ENCODE data around the gene CDCP1. TPM values are rescaled to one million over a fixed set of nuclear protein-coding genes. Genes with fewer than 3 reads are reported as not detected.

The CDCP1 gene
- total RNA-seq, 1 donor: 7.6 TPM

GRCh38 chr3:45075821-45076625 is 70.2 kb downstream of the CDCP1 start:
- Histone ChIP-seq H3K79me2 (ENCODE audit: insufficient read depth, low read length) (no peaks in the 10 kb centered on the region), H3K4me1 (ENCODE audit: insufficient read depth, low read length) (no peaks in the 10 kb centered on the region), H3K27me3 (ENCODE audit: insufficient read depth, low read length) (no peaks in the 10 kb centered on the region), H2AFZ (ENCODE audit: low read length) (no peak overlapping the region), H3K4me3 (ENCODE audit: insufficient read depth, low read length) (no peak overlapping the region), H3K27ac (ENCODE audit: low read depth, low read length) (no peak overlapping the region), H4K20me1 (ENCODE audit: insufficient read depth, low read length) (no peaks in the 10 kb centered on the region), H3K36me3 (ENCODE audit: insufficient read depth, low read length) (no peaks in the 10 kb centered on the region), H3K4me2 (ENCODE audit: insufficient read depth, low read length) (no peak overlapping the region), H3K9me3 (ENCODE audit: low read depth, low read length) (no peaks in the 10 kb centered on the region)
- no peak for DNase-seq (ENCODE audit: insufficient read length, low spot score, missing footprints)
- no peak for TF ChIP-seq CTCF (IDR thresholded peaks at IDR 0.05; ENCODE audit: extremely low read depth, low read depth, low read length)

- Histone ChIP-seq H3K36me3 (ENCODE audit: insufficient read depth, low read length) (no peaks in the 10 kb centered on the region), H3K9me3 (ENCODE audit: low read depth, low read length) (no peaks in the 10 kb centered on the region), H3K4me3 (ENCODE audit: insufficient read depth, low read length) (no peak overlapping the region), H4K20me1 (ENCODE audit: insufficient read depth, low read length) (no peaks in the 10 kb centered on the region), H3K4me2 (ENCODE audit: insufficient read depth, low read length) (no peak overlapping the region), H2AFZ (ENCODE audit: low read length) (no peak overlapping the region), H3K79me2 (ENCODE audit: insufficient read depth, low read length) (no peaks in the 10 kb centered on the region), H3K27ac (ENCODE audit: low read depth, low read length) (no peak overlapping the region), H3K4me1 (ENCODE audit: insufficient read depth, low read length) (no peaks in the 10 kb centered on the region), H3K27me3 (ENCODE audit: insufficient read depth, low read length) (no peaks in the 10 kb centered on the region)
- TF ChIP-seq CTCF (IDR thresholded peaks at IDR 0.05; ENCODE audit: extremely low read depth, low read depth, low read length): no peak
- no peak for DNase-seq (ENCODE audit: insufficient read length, low spot score, missing footprints)
Measured at GRCh38 chr3:45071075-45071474, 75.1 kb downstream of the CDCP1 start.

GRCh38 chr3:45067941-45068340 is 78.2 kb downstream of the CDCP1 start:
- H3K27ac ChIP-seq (ENCODE audit: low read depth, low read length): no peak overlapping the region
- TF ChIP-seq CTCF (IDR thresholded peaks at IDR 0.05; ENCODE audit: extremely low read depth, low read depth, low read length): no peak
- no peaks in the 10 kb centered on the region for H3K79me2 ChIP-seq (ENCODE audit: insufficient read depth, low read length)
- peaks cover 14% of the 10 kb centered on the region for H3K4me1 ChIP-seq (ENCODE audit: insufficient read depth, low read length)
- H2AFZ ChIP-seq (ENCODE audit: low read length): peak overlapping the region; percentile 11
- no peak for DNase-seq (ENCODE audit: insufficient read length, low spot score, missing footprints)
- no peak overlapping the region for H3K4me3 ChIP-seq (ENCODE audit: insufficient read depth, low read length)
- no peaks in the 10 kb centered on the region for H3K36me3 ChIP-seq (ENCODE audit: insufficient read depth, low read length)
- H3K4me2 ChIP-seq (ENCODE audit: insufficient read depth, low read length): no peak overlapping the region
- H4K20me1 ChIP-seq (ENCODE audit: insufficient read depth, low read length): no peaks in the 10 kb centered on the region
- H3K27me3 ChIP-seq (ENCODE audit: insufficient read depth, low read length): no peaks in the 10 kb centered on the region
- no peaks in the 10 kb centered on the region for H3K9me3 ChIP-seq (ENCODE audit: low read depth, low read length)

- Histone ChIP-seq H3K27me3 (ENCODE audit: insufficient read depth, low read length) (no peaks in the 10 kb centered on the region), H3K4me3 (ENCODE audit: insufficient read depth, low read length) (no peak overlapping the region), H3K79me2 (ENCODE audit: insufficient read depth, low read length) (no peaks in the 10 kb centered on the region), H2AFZ (ENCODE audit: low read length) (no peak overlapping the region), H3K4me2 (ENCODE audit: insufficient read depth, low read length) (no peak overlapping the region), H3K4me1 (ENCODE audit: insufficient read depth, low read length) (peaks cover 14% of the 10 kb centered on the region), H3K27ac (ENCODE audit: low read depth, low read length) (no peak overlapping the region), H3K9me3 (ENCODE audit: low read depth, low read length) (no peaks in the 10 kb centered on the region), H4K20me1 (ENCODE audit: insufficient read depth, low read length) (no peaks in the 10 kb centered on the region), H3K36me3 (ENCODE audit: insufficient read depth, low read length) (no peaks in the 10 kb centered on the region)
- no peak for DNase-seq (ENCODE audit: insufficient read length, low spot score, missing footprints)
- no peak for TF ChIP-seq CTCF (IDR thresholded peaks at IDR 0.05; ENCODE audit: extremely low read depth, low read depth, low read length)
Measured at GRCh38 chr3:45067486-45067885, 78.7 kb downstream of the CDCP1 start.

Measured in osteoblast (primary cell).